Testis (tissue), 3 donors: ENCODE results near the gene GABARAP. TPM values are rescaled to one million over a fixed set of nuclear protein-coding genes. Genes with fewer than 3 reads are reported as not detected.
A peak's percentile ranks its signal among the peaks of the same experiment; 100 is the strongest.

Experiments used
- DNase-seq: peaks from one replicate; pipeline ENCODE4 v3.0.0-alpha.2; 2019
- H3K27ac ChIP-seq, 2 donors: fragments of 200-600 bp; sonication (generic); one replicate each; pipeline ENCODE4 v1.5.1; 2019
- H3K27me3 ChIP-seq: fragments of 200-600 bp; sonication (generic); one replicate; pipeline ENCODE4 v1.5.1; 2019
- H3K36me3 ChIP-seq: fragments of 200-600 bp; sonication (generic); one replicate; pipeline ENCODE4 v1.5.1; 2017; ENCODE audit warnings: low read depth; ENCODE audit errors: missing control alignments
- H3K4me1 ChIP-seq: fragments of 200-600 bp; sonication (generic); one replicate; pipeline ENCODE4 v1.5.1; 2019
- H3K4me3 ChIP-seq, 2 donors: fragments of 200-600 bp; sonication (generic); one replicate each; pipeline ENCODE4 v1.5.1; 2017 to 2019
- H3K9me3 ChIP-seq: fragments of 200-600 bp; sonication (generic); one replicate; pipeline ENCODE4 v1.5.1; 2017
- CTCF ChIP-seq, 3 experiments: fragments of 450-650 bp in 2 of 3; fragments of 200-600 bp in 1 of 3; sonication (generic) in 1 of 3; IDR thresholded peaks; one replicate each; pipeline ENCODE4 v1.5.1; 2016 to 2019; ENCODE audit warnings: antibody characterized with exemption in 3 of 3, mild to moderate bottlenecking in 2 of 3, moderate library complexity in 1 of 3
- POLR2A ChIP-seq: fragments of 450-650 bp; IDR thresholded peaks from one replicate; pipeline ENCODE4 v1.6.1; 2017; ENCODE audit warnings: antibody characterized with exemption, mild to moderate bottlenecking, moderate library complexity
- WGBS, 2 donors: methylation state at CpG; one replicate each; pipeline ENCODE4 v1.1.5; 2018; 5-methylcytosine and 5-hydroxymethylcytosine counted together
- intact Hi-C: fragments of 100-400 bp; cut with DNase I; formaldehyde crosslinking; loops from one replicate; pipeline ENCODE4 v1.15.1; 2023; ENCODE audit warnings: low total_unique reads
- polyA plus RNA-seq: library from polyadenylated mRNA; stranded (reverse); fragments of 350-450 nt; fragmentation: Illumina TruSeq; extraction: RNeasy Lipid Tissue Mini Kit (QIAGEN cat#74804); gene quantifications from one replicate; pipeline ENCODE4 v1.2.3, GENCODE V29; 2014; ENCODE audit warnings: low read depth, low replicate concordance; ENCODE audit not compliant: insufficient read depth
- total RNA-seq, 2 donors: library from RNA; depleted of rRNA; stranded (reverse); fragments of >200 nt; gene quantifications; one replicate each; pipeline ENCODE4 v1.2.3, GENCODE V29; 2016

GABARAP gene
- total and polyA plus RNA-seq, 3 donors from 2014 or later = 521 to 1,171 (median 683) TPM

- DNase-seq = peak; percentile 87
- peak overlapping the region; percentile 84 to 99 for H3K4me3 ChIP-seq
- no peaks in the 10 kb centered on the region for H3K27me3 ChIP-seq
- H3K9me3 ChIP-seq = no peaks in the 10 kb centered on the region
- peak overlapping the region; percentile 97 to 99 for H3K27ac ChIP-seq
- TF ChIP-seq POLR2A (no peak), CTCF (IDR thresholded peaks at IDR 0.05) (no peak)
- 2% methylated on average over 13 to 58 of the region's 73 CpGs for WGBS, 2 donors
- intact Hi-C loops = no loop called here
- H3K4me1 ChIP-seq = peaks cover 48% of the 10 kb centered on the region
- no peaks in the 10 kb centered on the region for H3K36me3 ChIP-seq
Measured at GRCh38 chr17:7237761-7238419, 4.4 kb downstream of the GABARAP start.

GRCh38 chr17:7237266-7237760, 4.9 kb downstream of the GABARAP start:
- 15 to 26% methylated on average over 5 to 6 of the region's 6 CpGs for WGBS, 2 donors
- H3K36me3 ChIP-seq = no peaks in the 10 kb centered on the region
- DNase-seq = no peak
- H3K4me3 ChIP-seq = peak overlapping the region; percentile 84 to 99
- H3K27me3 ChIP-seq = no peaks in the 10 kb centered on the region
- intact Hi-C loops = no loop called here
- H3K4me1 ChIP-seq = peaks cover 54% of the 10 kb centered on the region
- no peaks in the 10 kb centered on the region for H3K9me3 ChIP-seq
- TF ChIP-seq CTCF (IDR thresholded peaks at IDR 0.05) = no peak
- TF ChIP-seq POLR2A = no peak
- peak overlapping the region; percentile 97 to 99 for H3K27ac ChIP-seq

GRCh38 chr17:7236808-7237207, 5.4 kb downstream of the GABARAP start:
- TF ChIP-seq POLR2A = no peak
- no peak for TF ChIP-seq CTCF (IDR thresholded peaks at IDR 0.05)
- WGBS, 2 donors = 76 to 78% methylated on average over 6 of the region's 6 CpGs
- peak overlapping the region in 1 of 2 donors; percentile 97 for H3K27ac ChIP-seq
- no peaks in the 10 kb centered on the region for H3K36me3 ChIP-seq
- H3K4me3 ChIP-seq = no peak overlapping the region
- no peaks in the 10 kb centered on the region for H3K27me3 ChIP-seq
- no peak for DNase-seq
- intact Hi-C loops = no loop called here
- H3K9me3 ChIP-seq = no peaks in the 10 kb centered on the region
- H3K4me1 ChIP-seq = peaks cover 58% of the 10 kb centered on the region

GRCh38 chr17:7235693-7236665, 6.3 kb downstream of the GABARAP start:
- Histone ChIP-seq H3K9me3 (no peaks in the 10 kb centered on the region), H3K36me3 (no peaks in the 10 kb centered on the region), H3K27me3 (no peaks in the 10 kb centered on the region), H3K27ac (peak overlapping the region in 1 of 2 donors; percentile 8), H3K4me3 (no peak overlapping the region), H3K4me1 (peaks cover 53% of the 10 kb centered on the region)
- 82 to 85% methylated on average over 14 to 22 of the region's 22 CpGs for WGBS, 2 donors
- intact Hi-C loops = no loop called here
- TF ChIP-seq CTCF (IDR thresholded peaks at IDR 0.05) (no peak), POLR2A (no peak)
- DNase-seq = no peak
